Right lobe of liver (tissue), 4 donors: ENCODE results near the gene PTPRK.

Experiments used
- POLR2A ChIP-seq: fragments of 450-650 bp; IDR thresholded peaks from one replicate; pipeline ENCODE4 v1.6.1; 2017; ENCODE audit warnings: antibody characterized with exemption, mild to moderate bottlenecking
- TF ChIP-seq, protein P1 (sequence below), 4 donors: fragments of 200-600 bp in 3 of 4; fragments of 450-650 bp in 1 of 4; IDR thresholded peaks; one replicate each; pipeline versions ENCODE4 v1.5.1 to v1.8.0; 2016 to 2022; ENCODE audit warnings: antibody characterized with exemption in 4 of 4, mild to moderate bottlenecking in 2 of 4
- donor health status: DM: no; HTN: no; CAD: no.
- donor health status: DM: no; HTN: no; CAD: no.
- donor health status: DM: no; HTN: yes; CAD: no.

- TF ChIP-seq, protein P1, sequence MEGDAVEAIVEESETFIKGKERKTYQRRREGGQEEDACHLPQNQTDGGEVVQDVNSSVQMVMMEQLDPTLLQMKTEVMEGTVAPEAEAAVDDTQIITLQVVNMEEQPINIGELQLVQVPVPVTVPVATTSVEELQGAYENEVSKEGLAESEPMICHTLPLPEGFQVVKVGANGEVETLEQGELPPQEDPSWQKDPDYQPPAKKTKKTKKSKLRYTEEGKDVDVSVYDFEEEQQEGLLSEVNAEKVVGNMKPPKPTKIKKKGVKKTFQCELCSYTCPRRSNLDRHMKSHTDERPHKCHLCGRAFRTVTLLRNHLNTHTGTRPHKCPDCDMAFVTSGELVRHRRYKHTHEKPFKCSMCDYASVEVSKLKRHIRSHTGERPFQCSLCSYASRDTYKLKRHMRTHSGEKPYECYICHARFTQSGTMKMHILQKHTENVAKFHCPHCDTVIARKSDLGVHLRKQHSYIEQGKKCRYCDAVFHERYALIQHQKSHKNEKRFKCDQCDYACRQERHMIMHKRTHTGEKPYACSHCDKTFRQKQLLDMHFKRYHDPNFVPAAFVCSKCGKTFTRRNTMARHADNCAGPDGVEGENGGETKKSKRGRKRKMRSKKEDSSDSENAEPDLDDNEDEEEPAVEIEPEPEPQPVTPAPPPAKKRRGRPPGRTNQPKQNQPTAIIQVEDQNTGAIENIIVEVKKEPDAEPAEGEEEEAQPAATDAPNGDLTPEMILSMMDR (IDR thresholded peaks at IDR 0.05) = no peak
- no peak for TF ChIP-seq POLR2A
Observed at GRCh38 chr6:128208851-128209580, 311.4 kb downstream of the PTPRK start.
